HFFc6 (cell line): ENCODE data around the gene NEB. TPM values are rescaled to one million over a fixed set of nuclear protein-coding genes. Genes with fewer than 3 reads are reported as not detected.

ENCODE experiments used
- DNase-seq: peaks from one replicate; pipeline ENCODE4 v3.0.0-alpha.2; 2018
- H3K27ac Mint-ChIP-seq: 2 replicates; pipeline ENCODE4 v1.8.0; 2020; ENCODE audit warnings: mild to moderate bottlenecking, mixed read lengths
- H3K27me3 Mint-ChIP-seq: 2 replicates; pipeline ENCODE4 v1.8.0; 2021; ENCODE audit warnings: mild to moderate bottlenecking, moderate library complexity, mixed read lengths; ENCODE audit not compliant: insufficient read depth
- H3K36me3 Mint-ChIP-seq: 2 replicates; pipeline ENCODE4 v1.8.0; 2021; ENCODE audit warnings: low read depth, mixed read lengths
- H3K4me1 Mint-ChIP-seq: 2 replicates; pipeline ENCODE4 v1.8.0; 2020; ENCODE audit warnings: low read depth, mixed read lengths
- H3K4me3 Mint-ChIP-seq: 2 replicates; pipeline ENCODE4 v1.8.0; 2020; ENCODE audit warnings: mild to moderate bottlenecking, moderate library complexity, mixed read lengths
- H3K9me3 Mint-ChIP-seq: 2 replicates; pipeline ENCODE4 v1.8.0; 2020; ENCODE audit warnings: mild to moderate bottlenecking, mixed read lengths
- CTCF ChIP-seq: fragments of 200-600 bp; sonication (generic); IDR thresholded peaks from 2 replicates; pipeline ENCODE4 v1.5.0; 2021; ENCODE audit warnings: antibody characterized with exemption, mild to moderate bottlenecking
- total RNA-seq, 6 experiments: library from RNA; stranded (reverse); fragmentation: NEBNext Ultra II Directional; extraction: Animal tissue kit (Norgen Biotek cat#: 25700); gene quantifications; 2 replicates in 1 of 6; 3 replicates in 5 of 6; pipeline ENCODE4 v1.2.3, GENCODE V29; 2021

The NEB gene
- total RNA-seq, 6 experiments from 2014 or later = under 0.01 TPM; not detected in 5

- H3K4me1 Mint-ChIP-seq = no peaks in the 10 kb centered on the region
- H3K4me3 Mint-ChIP-seq = no peak overlapping the region
- no peak for TF ChIP-seq CTCF
- no peak overlapping the region for H3K27ac Mint-ChIP-seq
- H3K9me3 Mint-ChIP-seq = no peaks in the 10 kb centered on the region
- DNase-seq = no peak
- no peaks in the 10 kb centered on the region for H3K36me3 Mint-ChIP-seq
- no peaks in the 10 kb centered on the region; the same call in 1 of the 2 replicates for H3K27me3 Mint-ChIP-seq
These were observed 200.3 kb downstream of the NEB start for GRCh38 chr2:151534001-151534400.

- Mint-ChIP-seq H3K36me3 (no peaks in the 10 kb centered on the region), H3K9me3 (no peaks in the 10 kb centered on the region), H3K27me3 (peaks cover 3% of the 10 kb centered on the region), H3K4me1 (no peaks in the 10 kb centered on the region), H3K4me3 (no peak overlapping the region), H3K27ac (no peak overlapping the region)
- no peak for TF ChIP-seq CTCF
- no peak for DNase-seq
These were observed 201.1 kb downstream of the NEB start for GRCh38 chr2:151533127-151533526.

- no peaks in the 10 kb centered on the region for H3K36me3 Mint-ChIP-seq
These were observed 207.6 kb downstream of the NEB start for GRCh38 chr2:151526572-151527090.

GRCh38 chr2:151525821-151526373 lies 208.4 kb downstream of the NEB start:
- Mint-ChIP-seq H3K4me1 (peaks cover 9% of the 10 kb centered on the region), H3K9me3 (no peaks in the 10 kb centered on the region), H3K36me3 (no peaks in the 10 kb centered on the region), H3K27ac (no peak overlapping the region), H3K27me3 (peaks cover 11% of the 10 kb centered on the region), H3K4me3 (no peak overlapping the region)
- no peak for TF ChIP-seq CTCF
- DNase-seq = no peak

More at GRCh38 chr2:151526572-151527090, 207.6 kb downstream of the NEB start:
- no peak for DNase-seq
- no peaks in the 10 kb centered on the region for H3K9me3 Mint-ChIP-seq
- H3K4me1 Mint-ChIP-seq = peaks cover 9% of the 10 kb centered on the region
- no peak overlapping the region for H3K27ac Mint-ChIP-seq
- no peak overlapping the region for H3K4me3 Mint-ChIP-seq
- TF ChIP-seq CTCF = no peak
- H3K27me3 Mint-ChIP-seq = peaks cover 11% of the 10 kb centered on the region

- TF ChIP-seq CTCF = no peak
- no peaks in the 10 kb centered on the region for H3K9me3 Mint-ChIP-seq
- no peak overlapping the region for H3K4me3 Mint-ChIP-seq
- peaks cover 9% of the 10 kb centered on the region for H3K4me1 Mint-ChIP-seq
- no peak overlapping the region for H3K27ac Mint-ChIP-seq
- peak; percentile 6 for DNase-seq
- no peaks in the 10 kb centered on the region for H3K36me3 Mint-ChIP-seq
- H3K27me3 Mint-ChIP-seq = peaks cover 11% of the 10 kb centered on the region
These were observed 210.4 kb downstream of the NEB start for GRCh38 chr2:151523850-151524249.
